Activated naive CD4-positive, alpha-beta T cell treated with anti-CD3 and anti-CD28 coated beads, Interleukin-2, amount 50 U/mL, for 24 hours (primary cell): ENCODE measurements around the gene SERPINF2.
A peak's percentile ranks its signal among the peaks of the same experiment; 100 is the strongest.

Experiments used
- H3K27ac Mint-ChIP-seq: one replicate; pipeline ENCODE4 v1.8.0; 2021; ENCODE audit warnings: mild to moderate bottlenecking, mixed read lengths
- H3K27me3 Mint-ChIP-seq: one replicate; pipeline ENCODE4 v1.8.0; 2021; ENCODE audit warnings: mixed read lengths
- H3K36me3 Mint-ChIP-seq: one replicate; pipeline ENCODE4 v1.8.0; 2021; ENCODE audit warnings: mixed read lengths
- H3K4me1 Mint-ChIP-seq: one replicate; pipeline ENCODE4 v1.8.0; 2021; ENCODE audit warnings: mixed read lengths
- H3K4me3 Mint-ChIP-seq: one replicate; pipeline ENCODE4 v1.8.0; 2021; ENCODE audit warnings: mild to moderate bottlenecking, mixed read lengths
- H3K9me3 Mint-ChIP-seq: one replicate; pipeline ENCODE4 v1.8.0; 2021; ENCODE audit warnings: mixed read lengths

The SERPINF2 gene

GRCh38 chr17:1725642-1726511, 16.8 kb upstream of the SERPINF2 start:
- Mint-ChIP-seq H3K36me3 (peaks cover 4% of the 10 kb centered on the region), H3K27me3 (no peaks in the 10 kb centered on the region), H3K9me3 (no peaks in the 10 kb centered on the region), H3K27ac (peak overlapping the region; percentile 65), H3K4me1 (peaks cover 41% of the 10 kb centered on the region), H3K4me3 (peak overlapping the region; percentile 78)

DNA sequence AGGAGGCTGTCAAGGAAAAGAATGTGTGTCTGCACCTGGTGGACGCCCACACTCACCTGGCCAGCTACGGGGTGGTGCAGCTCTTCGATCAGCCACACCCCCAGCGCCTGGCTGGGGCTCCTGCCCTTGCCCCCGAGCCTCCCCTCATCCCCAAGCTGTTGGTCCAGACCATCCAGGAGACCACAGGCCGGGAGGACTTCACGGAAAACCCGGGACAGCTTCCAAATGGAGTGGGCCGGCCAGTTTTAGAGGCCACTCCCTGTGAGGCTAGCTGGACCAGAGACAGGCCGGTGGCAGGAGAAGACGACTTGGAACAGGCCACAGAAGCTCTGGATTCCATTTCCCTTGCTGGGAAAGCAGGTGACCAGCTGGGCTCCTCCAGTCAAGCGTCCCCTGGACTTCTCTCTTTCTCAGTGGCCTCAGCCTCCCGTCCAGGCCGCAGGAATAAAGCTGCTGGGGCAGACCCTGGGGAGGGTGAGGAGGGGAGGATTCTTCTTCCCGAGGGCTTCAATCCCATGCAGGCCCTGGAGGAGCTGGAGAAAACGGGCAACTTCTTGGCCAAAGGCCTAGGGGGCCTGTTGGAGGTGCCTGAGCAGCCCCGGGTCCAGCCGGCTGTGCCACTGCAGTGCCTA, 15.9 kb upstream of the SERPINF2 start:
- Mint-ChIP-seq H3K36me3 (peaks cover 4% of the 10 kb centered on the region), H3K27ac (no peak overlapping the region), H3K4me1 (peaks cover 39% of the 10 kb centered on the region), H3K9me3 (no peaks in the 10 kb centered on the region), H3K27me3 (no peaks in the 10 kb centered on the region), H3K4me3 (no peak overlapping the region)

DNA sequence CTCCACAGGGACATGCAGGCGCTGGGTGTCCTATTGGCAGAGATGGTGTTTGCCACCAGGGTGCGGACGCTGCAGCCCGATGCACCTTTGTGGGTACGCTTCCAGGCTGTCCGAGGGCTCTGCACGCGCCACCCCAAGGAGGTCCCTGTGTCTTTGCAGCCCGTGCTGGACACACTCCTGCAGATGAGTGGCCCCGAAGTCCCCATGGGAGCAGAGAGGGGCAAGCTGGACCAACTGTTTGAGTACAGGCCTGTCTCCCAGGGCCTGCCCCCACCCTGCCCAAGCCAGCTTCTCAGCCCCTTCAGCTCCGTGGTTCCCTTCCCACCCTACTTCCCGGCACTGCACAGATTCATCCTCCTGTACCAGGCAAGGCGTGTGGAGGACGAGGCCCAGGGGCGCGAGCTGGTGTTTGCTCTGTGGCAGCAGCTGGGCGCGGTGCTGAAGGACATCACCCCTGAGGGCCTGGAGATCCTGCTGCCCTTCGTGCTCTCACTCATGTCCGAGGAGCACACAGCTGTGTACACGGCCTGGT, 15.3 kb upstream of the SERPINF2 start:
- Mint-ChIP-seq H3K4me3 (no peak overlapping the region), H3K9me3 (no peaks in the 10 kb centered on the region), H3K27ac (no peak overlapping the region), H3K4me1 (peaks cover 39% of the 10 kb centered on the region), H3K27me3 (no peaks in the 10 kb centered on the region), H3K36me3 (peaks cover 4% of the 10 kb centered on the region)

- Mint-ChIP-seq H3K27ac (peak overlapping the region; percentile 55), H3K36me3 (peaks cover 4% of the 10 kb centered on the region)
These were observed 14.6 kb upstream of the SERPINF2 start for GRCh38 chr17:1727876-1728630.

GRCh38 chr17:1729966-1730325, 12.7 kb upstream of the SERPINF2 start:
- Mint-ChIP-seq H3K36me3 (peaks cover 4% of the 10 kb centered on the region), H3K4me3 (peak overlapping the region; percentile 49)

More at GRCh38 chr17:1727876-1728630, 14.6 kb upstream of the SERPINF2 start:
- no peaks in the 10 kb centered on the region for H3K27me3 Mint-ChIP-seq
- H3K4me3 Mint-ChIP-seq, result peak overlapping the region; percentile 36
- H3K9me3 Mint-ChIP-seq, result no peaks in the 10 kb centered on the region
- peaks cover 35% of the 10 kb centered on the region for H3K4me1 Mint-ChIP-seq

DNA sequence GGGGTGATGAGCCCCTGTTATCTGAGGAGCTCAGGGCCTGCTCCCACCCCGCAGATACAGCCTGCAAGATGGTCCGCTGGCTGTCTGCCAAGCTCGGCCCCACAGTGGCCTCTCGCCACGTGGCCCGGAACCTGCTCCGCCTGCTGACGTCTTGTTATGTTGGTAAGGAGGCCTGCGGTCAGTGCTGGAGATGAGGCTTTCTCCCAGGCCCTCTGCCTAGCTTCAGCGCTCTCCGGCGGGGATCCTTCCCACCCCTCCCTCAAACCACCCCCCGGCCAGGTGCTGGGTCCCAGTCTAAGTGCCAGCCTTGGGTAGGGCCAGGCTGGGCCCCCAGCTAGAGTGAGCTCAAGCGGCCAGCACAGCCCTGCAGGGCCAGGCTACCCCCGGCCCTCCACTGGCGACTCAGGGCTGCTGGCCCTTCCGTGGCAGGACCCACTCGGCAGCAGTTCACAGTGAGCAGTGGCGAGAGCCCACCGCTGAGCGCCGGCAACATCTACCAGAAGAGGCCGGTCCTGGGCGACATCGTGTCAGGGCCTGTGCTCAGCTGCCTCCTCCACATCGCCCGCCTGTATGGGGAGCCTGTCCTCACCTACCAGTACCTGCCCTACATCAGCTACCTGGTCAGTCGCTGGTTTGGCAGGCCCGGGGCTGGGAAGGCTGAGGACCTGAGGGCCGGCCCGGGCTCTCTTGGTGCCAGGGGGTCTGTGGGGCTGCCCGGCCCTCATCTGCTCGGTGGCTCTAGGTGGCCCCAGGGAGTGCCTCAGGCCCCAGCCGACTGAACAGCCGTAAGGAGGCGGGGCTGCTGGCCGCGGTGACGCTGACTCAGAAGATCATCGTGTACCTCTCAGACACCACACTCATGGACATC, 12.1 kb upstream of the SERPINF2 start:
- Mint-ChIP-seq H3K4me1 (peaks cover 26% of the 10 kb centered on the region), H3K9me3 (no peaks in the 10 kb centered on the region), H3K27me3 (no peaks in the 10 kb centered on the region), H3K36me3 (peaks cover 4% of the 10 kb centered on the region), H3K27ac (no peak overlapping the region), H3K4me3 (no peak overlapping the region)

More at GRCh38 chr17:1729966-1730325, 12.7 kb upstream of the SERPINF2 start:
- no peaks in the 10 kb centered on the region for H3K27me3 Mint-ChIP-seq
- no peaks in the 10 kb centered on the region for H3K9me3 Mint-ChIP-seq
- no peak overlapping the region for H3K27ac Mint-ChIP-seq
- H3K4me1 Mint-ChIP-seq, result peaks cover 29% of the 10 kb centered on the region

GRCh38 chr17:1731194-1731506, 11.5 kb upstream of the SERPINF2 start:
- H3K9me3 Mint-ChIP-seq, result no peaks in the 10 kb centered on the region
- no peak overlapping the region for H3K27ac Mint-ChIP-seq
- peaks cover 23% of the 10 kb centered on the region for H3K4me1 Mint-ChIP-seq
- no peak overlapping the region for H3K4me3 Mint-ChIP-seq
- peaks cover 2% of the 10 kb centered on the region for H3K36me3 Mint-ChIP-seq
- no peaks in the 10 kb centered on the region for H3K27me3 Mint-ChIP-seq

GRCh38 chr17:1732241-1732832, 10.3 kb upstream of the SERPINF2 start:
- Mint-ChIP-seq H3K9me3 (no peaks in the 10 kb centered on the region), H3K4me1 (peaks cover 26% of the 10 kb centered on the region), H3K27me3 (no peaks in the 10 kb centered on the region), H3K36me3 (peaks cover 2% of the 10 kb centered on the region), H3K4me3 (no peak overlapping the region), H3K27ac (no peak overlapping the region)

DNA sequence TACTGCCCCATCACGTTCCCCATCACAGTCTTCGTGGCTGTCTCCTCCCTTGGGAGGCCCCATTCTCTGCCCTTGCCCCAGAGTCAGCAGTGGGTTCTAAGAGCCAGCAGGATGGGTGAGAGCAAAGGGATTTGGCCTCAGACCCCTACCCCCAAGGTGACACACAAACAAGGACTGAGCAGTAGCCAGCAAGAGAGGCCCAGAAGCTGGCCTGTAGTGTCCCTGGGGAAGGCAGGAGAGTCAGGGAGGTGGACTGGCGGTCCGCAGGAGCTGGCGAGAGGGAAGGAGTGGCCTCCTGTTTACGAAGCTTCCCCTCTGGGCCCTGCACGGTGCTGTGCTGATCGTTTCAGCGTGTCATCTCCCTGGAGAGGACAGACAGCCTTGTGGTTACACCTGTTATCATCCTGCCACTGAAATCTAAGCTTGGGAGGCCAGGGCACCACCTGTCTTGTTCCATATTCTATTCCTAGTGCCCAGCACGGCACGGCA, 9.8 kb upstream of the SERPINF2 start:
- Mint-ChIP-seq H3K9me3 (no peaks in the 10 kb centered on the region), H3K27me3 (no peaks in the 10 kb centered on the region), H3K36me3 (peaks cover 2% of the 10 kb centered on the region), H3K27ac (no peak overlapping the region), H3K4me1 (peaks cover 26% of the 10 kb centered on the region), H3K4me3 (no peak overlapping the region)

GRCh38 chr17:1733759-1734158, 8.9 kb upstream of the SERPINF2 start:
- Mint-ChIP-seq H3K4me1 (peaks cover 18% of the 10 kb centered on the region), H3K4me3 (no peak overlapping the region), H3K36me3 (peaks cover 2% of the 10 kb centered on the region), H3K27me3 (no peaks in the 10 kb centered on the region), H3K9me3 (no peaks in the 10 kb centered on the region), H3K27ac (no peak overlapping the region)

DNA sequence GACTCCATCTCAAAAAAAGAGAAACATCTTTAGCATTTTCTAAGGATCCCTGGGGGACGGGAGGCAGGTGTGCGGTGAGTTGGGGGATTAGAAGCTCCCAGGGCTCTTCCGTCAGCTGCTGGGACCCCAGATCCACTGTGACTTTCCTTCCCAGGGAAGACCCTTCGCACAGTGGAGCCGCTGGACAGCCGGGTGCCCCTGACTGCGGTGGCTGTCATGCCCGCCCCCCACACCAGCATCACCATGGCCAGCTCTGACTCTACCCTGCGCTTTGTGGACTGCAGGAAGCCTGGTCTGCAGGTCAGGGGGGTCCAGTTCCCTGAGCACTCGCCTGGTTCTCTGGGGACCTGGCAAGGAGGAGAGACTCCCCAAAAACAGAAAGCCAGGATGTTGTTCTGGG, 7.3 kb upstream of the SERPINF2 start:
- Mint-ChIP-seq H3K9me3 (no peaks in the 10 kb centered on the region), H3K4me1 (peaks cover 6% of the 10 kb centered on the region), H3K36me3 (no peaks in the 10 kb centered on the region), H3K27ac (no peak overlapping the region), H3K27me3 (no peaks in the 10 kb centered on the region), H3K4me3 (no peak overlapping the region)

DNA sequence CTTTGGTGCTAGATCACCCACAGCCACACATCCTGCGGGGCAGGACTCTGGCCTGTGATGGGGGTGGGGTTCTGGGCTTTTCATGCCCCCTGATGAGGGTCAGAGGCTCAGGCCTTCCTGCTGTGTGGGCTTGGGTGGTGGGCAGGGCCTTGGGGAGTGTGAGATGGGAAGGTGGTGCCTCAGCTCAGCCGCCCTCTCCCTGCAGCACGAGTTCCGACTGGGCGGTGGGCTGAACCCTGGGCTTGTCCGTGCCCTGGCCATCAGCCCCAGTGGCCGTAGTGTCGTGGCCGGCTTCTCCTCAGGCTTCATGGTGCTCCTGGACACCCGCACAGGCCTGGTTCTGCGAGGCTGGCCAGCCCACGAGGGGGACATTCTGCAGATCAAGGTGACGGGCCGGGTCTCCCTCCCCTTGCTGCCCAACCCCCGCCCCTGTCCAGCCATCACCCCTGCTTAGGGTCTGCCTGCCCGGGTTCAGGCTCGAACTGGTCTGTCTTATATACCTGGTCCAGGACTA, 6.8 kb upstream of the SERPINF2 start:
- Mint-ChIP-seq H3K27me3 (no peaks in the 10 kb centered on the region), H3K4me1 (peaks cover 6% of the 10 kb centered on the region), H3K9me3 (no peaks in the 10 kb centered on the region), H3K36me3 (no peaks in the 10 kb centered on the region), H3K27ac (no peak overlapping the region), H3K4me3 (no peak overlapping the region)

GRCh38 chr17:1736348-1737281, 6.1 kb upstream of the SERPINF2 start:
- Mint-ChIP-seq H3K27me3 (no peaks in the 10 kb centered on the region), H3K36me3 (no peaks in the 10 kb centered on the region), H3K9me3 (no peaks in the 10 kb centered on the region), H3K4me1 (peaks cover 6% of the 10 kb centered on the region), H3K4me3 (no peak overlapping the region), H3K27ac (no peak overlapping the region)
